HG03060 (cell line): ENCODE results near the gene MFSD2B.

Experiments
- ATAC-seq: cut with Tn5 transposase; IDR thresholded peaks from one replicate; pipeline ENCODE4 v1.9.1; 2021; ENCODE audit warnings: low read depth, moderate number of reproducible peaks; ENCODE audit not compliant: unreplicated experiment

Gene MFSD2B

DNA sequence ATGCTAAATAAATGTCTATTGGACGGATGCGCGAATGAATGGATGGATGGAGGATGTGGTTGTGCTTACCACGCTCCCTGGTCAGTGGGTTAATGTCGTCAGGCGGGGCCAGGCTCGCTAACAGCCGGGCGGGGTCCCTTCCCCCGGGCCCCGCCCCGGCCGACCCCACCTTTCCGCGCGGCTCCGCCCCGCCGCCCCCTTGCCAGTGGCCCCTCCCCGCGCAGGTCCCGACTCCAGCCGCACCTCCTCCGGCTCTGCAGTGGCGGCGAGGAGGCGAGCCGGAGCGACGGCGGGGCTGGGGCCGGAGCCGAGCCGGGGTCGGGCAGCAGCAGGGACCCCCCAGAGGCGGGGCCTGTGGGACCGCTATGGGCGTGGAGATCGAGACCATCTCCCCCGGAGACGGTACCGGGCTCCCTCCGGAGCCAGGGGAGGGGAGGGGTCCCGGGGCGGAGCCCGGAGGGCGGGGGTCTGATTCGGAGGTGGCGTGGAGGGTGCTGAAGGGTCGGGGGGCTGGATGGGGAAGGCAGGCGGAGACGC, 39.7 kb downstream of the MFSD2B start, which contains the start of gene FKBP1B:
TSS of gene FKBP1B (plus strand) at position 257 of the 537 bp plus-strand sequence. CDS start at position 366, 109 bp downstream.
- ATAC-seq, result no peak

DNA sequence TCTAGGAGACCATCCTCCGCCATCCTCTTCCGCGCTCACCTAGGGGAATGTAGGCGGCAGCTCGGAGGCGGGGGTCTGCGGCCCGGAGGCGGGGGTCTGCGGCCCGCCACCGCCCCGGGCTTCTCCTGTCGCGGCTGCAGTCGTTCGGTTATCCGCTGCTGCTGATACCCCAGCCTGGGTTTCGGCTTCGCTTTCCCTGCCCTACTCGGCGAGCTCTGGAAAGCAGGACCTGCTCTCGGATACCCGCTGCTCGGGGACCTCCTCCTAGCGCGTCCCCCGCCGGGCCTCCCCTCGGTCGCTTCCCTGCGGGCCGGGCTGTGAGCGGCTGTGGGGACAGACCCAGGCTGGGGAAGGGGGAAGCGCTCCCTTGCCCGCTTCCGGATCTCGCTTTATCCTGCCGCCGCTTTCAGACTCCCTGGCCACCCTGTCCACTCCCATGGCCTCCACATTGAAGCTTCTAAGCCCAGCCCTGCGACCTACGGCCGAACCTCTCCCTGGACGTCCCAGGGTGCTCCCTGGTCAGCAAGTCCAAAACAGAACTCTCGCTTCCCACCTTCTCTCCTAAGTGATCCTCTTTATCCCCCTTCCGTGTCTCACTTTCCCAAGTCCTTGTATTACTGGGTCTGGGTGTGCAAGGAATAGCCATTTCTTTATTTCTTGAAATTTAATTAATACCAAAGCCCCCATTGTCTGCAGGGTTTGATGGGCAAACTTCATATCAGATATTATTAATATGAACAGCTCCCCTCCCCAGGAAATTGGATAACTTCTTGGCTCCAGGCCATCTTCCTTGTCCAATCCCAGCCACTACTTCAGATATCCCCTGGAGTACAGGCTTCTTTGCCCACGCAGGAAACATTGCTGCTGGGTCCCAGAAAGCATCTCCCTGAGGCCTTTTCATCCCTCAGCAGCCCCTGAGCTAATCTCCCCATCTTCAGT, 40.4 kb downstream of the MFSD2B start:
- ATAC-seq, result no peak

DNA sequence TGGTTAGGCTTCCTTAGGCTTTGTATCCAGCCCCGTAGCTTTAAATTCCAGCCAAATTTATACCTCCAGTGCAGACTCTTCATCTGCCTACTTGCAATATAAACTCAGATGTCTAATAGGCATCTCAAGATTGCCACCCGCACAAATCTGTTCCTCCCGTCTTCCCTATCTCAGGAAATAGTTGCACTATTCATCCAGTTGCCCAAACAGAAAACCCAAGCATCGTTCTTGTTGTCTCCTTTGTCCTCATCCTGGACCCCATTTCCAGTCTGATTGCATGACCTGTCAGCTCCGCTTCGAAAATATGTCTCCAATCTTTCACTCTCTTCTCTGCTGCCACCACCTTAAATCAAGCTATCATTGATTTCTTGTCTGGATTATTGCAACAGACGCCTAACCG, 41.9 kb downstream of the MFSD2B start:
- ATAC-seq, result no peak

DNA sequence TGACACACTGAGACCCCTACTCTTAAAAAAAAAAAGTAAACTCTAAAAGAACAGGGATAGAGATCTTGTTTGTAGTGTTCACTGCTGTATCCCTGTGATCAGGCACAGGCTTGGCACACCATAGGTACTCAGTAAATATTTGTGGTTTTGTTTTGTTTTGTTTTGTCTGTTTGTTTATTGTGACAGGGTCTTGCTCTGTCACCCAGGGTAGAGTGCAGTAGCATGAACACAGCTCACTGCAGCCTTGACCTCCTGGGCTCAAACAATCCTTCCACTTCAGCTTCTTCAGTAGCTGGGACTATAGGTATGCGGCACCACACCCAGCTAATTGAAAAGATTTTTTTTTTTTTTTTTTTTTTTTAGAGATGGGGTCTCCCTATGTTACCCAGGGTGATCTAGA, 43.1 kb downstream of the MFSD2B start:
- no peak for ATAC-seq

DNA sequence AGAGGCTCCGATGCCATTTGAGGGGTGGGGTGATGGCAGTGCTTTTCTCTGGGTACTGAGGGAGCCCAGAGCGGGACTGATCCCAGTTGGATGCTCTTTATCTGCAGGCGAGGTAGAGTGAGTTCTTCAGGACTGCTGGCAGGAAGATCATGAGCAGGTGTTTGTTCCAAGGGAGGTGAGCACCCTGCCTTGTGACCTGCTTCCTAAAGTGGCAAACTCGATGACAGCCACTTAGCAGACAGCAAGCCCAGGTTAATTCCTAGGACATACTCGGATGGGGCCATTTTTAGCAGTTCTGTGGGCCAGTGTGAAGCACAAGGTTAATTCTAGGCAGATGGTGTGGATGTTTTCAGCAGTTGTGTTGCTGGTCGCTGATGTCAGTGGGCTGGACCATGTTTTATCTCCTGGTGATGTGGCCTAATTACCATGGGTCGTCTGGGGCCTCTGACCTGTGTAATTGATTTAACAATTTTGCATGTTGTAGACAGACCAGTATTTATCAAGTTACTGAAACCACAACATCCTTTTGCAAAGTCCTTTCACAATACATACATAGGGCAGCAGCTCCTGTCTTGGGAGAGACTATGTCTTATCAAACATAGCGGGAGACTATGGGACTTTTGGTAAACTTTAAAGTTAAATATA, 44.6 kb downstream of the MFSD2B start:
- no peak for ATAC-seq

DNA sequence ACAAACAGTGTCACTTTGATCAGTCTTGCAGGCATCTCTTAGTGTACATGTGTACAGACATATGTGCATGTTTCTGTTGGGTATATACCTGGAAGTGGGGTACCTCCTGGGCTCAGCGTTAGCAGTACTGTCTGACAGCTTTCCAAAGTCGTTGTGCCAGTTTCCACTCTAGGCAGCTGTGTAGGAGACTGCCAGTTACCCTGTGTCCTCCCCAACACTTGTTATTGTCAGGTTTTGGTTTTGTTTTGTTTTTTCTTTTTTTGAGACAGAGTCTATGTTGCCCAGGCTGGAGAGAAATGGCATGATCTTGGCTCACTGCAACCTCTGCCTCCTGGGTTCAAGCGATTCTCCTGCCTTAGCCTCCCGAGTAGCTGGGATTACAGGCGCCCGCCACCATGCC, 45.9 kb downstream of the MFSD2B start:
- ATAC-seq, result no peak

DNA sequence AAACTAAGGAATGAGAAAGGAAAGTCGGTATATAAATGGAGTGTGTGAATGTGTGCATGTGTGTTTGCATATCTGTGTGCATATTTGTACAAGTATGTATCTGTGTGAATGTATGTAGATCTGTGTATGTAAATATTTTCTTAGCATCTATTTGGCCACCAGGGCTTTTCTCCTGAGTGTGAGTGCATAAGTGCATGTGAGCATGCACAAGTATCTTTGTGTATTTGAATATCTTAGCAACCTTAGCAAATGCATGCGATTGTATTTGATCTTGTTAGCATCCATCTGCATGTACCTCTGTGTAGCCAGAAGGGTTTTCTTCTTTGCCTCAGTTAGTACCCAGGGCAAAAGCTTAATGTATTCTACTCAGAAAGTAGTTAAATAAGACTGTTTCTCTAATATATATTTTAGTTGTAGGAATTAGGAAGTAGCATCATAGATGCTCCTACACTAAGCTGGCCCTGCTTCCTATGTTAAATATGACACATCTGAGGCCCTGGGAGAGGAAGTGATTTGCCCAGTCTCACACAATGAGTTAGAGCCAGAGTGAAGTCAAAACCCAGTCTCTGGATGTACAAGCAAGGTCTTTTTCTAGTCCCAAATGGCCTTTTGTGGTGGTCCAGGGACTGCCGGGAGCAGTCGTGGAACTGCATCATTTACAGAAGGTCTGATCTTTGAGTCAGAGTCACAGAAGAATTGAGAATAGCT, 48.8 kb downstream of the MFSD2B start:
- ATAC-seq, result no peak

DNA sequence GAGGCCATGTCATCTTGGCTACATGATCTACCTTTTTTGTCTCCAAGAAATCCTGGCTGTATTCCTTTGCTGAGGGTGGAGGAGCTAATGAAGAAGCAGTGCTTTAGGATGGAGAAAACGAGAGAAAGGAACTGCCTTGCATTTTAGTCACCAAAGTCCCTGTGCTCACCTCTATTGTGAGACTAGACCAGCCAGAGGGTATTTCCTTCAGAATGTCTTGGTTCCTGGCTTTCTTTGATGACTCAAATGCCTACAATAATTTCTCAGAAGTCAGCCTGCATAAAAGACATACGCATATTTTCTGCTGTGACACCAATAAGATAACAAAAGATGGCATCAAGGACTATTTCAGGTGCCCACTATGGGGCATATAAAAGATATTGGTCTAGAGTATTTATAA, 55.5 kb downstream of the MFSD2B start:
- ATAC-seq, result no peak

DNA sequence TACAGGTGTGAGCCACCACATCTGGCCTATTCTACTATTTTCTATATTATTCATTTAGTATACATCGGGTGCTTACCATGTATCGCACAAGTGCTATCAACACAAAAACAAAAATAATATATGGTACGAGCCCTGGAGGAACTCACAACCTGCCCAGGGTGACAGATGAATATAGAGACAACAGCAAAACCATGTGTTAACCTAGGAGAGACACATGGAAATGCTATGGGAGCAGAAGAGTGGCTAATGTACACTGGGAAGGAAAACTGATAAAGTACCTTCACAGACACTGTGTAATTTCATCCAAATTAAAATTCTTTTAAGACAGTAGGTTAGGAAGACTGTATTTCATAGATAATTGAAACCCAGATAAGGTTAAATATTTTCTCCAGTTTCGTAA, 62.4 kb downstream of the MFSD2B start:
- no peak for ATAC-seq

DNA sequence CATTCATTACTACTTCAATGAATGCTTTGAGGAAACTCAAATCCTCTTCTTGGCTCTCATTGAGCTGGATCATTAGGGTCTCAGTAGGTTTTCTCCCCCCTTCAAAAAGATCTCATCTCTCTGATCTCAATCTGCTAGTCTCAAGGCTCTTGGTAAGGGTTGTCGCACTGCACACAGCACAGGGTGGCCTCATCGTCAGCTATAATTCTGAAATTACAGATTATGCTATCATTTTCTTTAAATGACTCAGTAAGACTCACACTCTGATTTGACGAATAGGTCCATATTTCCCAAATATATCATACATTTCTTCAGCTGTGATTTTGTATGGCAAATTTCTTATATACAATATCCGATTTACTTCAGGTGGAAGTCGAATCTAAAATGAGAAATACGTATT, 63.9 kb downstream of the MFSD2B start:
- no peak for ATAC-seq

DNA sequence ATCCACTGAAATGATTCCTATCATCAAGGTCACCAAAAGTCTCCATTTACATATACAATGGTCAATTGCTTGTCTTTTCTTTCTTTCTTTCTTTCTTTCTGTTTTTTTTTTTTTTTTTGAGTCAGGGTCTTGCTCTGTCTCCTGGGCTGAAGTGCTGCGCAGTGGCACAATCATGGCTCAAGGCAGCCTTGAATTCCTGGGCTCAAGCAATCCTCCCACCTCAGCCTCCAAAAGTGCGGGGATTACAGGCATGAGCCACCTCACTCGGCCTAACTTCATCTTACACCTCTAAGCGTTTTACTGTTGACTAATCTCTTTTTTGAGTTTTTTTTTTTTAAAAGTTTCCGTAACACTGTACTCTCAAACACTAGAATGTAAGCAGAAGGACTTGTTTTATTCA, 65.4 kb downstream of the MFSD2B start:
- ATAC-seq, result no peak
